Stimulated activated naive CD4-positive, alpha-beta T cell treated with Interleukin-2 at 50 U/mL for 16 hours (primary cell): ENCODE data around the gene PTPN14.

Experiments
- DNase-seq: peaks from one replicate; lab custom pipeline; 2025; lab: John Stamatoyannopoulos, UW

The PTPN14 gene

DNA sequence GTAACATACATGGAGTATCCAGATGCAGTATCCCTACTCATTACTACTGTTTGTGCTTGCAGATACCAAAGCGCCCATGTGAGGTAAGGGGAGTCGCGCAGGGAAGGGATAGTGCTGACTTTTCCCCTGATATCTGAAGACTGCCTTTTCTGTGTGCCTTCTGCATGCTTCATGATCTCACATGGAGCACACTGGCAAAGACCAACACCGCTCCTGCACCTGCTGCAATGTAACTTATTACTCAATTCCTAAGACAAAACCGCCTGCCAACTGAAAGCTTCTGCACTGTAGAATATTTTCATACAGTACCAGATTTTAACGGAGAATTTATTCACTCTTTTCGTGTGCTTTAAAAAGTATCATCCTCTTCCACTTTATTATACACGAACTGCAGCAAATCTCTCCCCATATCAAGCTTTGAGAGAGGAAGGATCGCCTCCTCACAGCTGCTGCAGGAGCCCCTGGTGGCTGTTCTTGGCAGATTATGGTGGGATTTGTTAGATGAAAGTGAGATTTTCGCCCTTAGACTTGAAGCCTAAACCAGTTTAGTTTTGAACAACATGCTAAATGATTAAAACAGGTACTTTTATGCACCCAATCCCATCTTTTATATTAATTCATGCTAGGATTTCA lies 99.1 kb downstream of the PTPN14 start:
- no peak for DNase-seq

DNA sequence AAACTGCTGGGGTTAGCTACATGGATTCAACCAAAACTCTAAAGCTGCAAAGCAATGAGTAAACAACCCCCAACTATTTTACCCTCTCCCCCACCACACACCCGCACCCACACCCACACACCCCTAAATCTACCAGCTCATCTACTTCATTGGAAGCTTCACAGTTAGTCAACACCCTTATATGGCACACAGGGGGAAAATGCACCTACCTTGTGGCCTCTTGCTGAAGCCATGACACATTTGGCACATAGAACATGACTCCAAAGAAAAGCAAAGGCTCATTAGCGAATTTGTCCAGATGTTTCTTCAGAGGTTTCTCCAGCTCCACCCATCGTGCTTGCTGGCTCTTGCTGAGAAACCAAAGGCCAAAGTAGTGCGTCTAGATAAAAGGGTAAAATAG lies 99.8 kb downstream of the PTPN14 start:
- DNase-seq, result peak; percentile 9

DNA sequence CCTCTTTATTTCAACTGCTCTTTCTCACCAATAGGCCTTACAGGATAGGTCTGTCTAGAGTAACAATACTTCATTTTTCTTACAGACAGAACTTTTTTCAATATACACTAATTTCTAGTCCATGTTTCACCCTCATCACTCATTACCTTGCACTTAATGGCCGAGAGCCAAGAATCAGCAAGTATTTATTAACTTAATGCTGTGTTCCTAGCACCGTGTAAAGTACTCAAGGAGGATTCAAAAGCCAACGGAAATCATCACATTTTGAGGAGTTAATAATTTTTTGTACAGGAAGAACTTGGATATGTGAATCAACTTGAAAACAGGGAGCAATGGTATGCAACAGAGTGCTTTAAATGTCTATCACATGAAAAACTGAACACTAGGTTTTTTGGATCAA lies 102.0 kb downstream of the PTPN14 start:
- no peak for DNase-seq

DNA sequence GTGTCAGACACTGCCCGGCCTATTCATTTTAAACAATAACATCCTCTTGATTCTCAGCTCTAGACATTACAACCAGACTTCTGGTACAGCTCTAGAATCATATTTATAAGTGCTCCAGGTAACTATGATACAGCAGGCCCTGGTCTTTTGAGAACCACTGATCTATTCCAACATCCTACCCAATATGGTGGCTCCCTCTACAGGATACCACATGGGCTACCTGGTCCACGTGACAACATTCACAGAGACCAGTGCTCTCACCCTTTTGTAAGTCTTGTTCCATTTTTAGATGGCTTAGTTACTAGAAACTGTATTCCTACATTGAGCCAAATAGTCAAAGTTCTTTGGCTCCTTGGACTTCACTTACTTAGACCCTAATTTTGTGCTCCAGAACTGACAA lies 102.9 kb downstream of the PTPN14 start:
- no peak for DNase-seq

DNA sequence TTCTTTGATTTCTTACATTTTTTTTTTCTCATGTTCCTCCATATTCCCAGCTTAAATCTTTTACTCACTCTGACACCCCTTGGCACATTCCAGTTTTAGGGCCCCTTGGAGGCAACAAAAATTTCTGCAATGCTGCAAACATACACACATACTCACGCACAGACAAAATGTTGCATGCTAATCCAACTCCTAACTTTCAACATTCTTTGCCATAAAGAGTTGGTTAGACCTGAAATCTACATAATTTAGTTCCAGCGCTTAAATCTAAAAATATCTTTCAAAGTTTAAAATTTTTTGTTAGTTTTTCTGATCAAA lies 103.9 kb downstream of the PTPN14 start:
- no peak for DNase-seq

DNA sequence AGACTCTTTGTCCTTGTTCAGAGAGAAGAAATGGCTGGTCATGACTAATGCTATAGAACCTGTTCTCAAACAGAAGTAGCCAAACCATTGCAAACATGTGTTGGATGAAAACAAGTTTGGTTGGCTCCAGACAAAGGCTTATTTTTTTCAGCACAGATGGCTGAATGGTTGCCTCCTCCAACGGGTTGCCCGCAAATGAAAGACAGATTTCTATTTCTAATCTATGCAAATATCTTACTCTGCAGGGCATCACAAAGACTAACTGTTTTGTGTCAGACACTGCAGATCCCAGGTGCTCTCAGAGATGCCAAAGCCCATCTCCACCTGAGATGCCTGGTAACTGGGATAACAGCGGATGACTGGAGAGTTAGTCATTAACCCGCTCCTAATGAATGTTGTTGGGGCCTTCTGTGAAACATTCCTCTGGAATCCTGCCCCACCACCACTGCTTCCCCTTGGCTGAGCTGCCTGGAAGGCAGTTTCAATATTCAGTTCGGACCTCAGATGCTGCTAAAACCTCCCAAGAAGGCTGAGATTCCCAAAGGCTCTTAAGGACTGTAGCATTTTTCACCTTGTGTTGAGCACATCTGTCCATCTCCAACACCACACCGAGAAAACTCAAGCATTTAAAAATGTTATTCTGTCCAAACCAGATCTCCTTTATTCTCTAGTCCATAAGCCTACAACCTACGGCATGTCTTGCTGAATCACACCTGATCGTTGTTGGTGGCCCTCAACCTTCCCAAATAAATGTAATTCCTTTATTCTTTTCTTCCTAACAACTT lies 104.4 kb downstream of the PTPN14 start:
- DNase-seq, result no peak

DNA sequence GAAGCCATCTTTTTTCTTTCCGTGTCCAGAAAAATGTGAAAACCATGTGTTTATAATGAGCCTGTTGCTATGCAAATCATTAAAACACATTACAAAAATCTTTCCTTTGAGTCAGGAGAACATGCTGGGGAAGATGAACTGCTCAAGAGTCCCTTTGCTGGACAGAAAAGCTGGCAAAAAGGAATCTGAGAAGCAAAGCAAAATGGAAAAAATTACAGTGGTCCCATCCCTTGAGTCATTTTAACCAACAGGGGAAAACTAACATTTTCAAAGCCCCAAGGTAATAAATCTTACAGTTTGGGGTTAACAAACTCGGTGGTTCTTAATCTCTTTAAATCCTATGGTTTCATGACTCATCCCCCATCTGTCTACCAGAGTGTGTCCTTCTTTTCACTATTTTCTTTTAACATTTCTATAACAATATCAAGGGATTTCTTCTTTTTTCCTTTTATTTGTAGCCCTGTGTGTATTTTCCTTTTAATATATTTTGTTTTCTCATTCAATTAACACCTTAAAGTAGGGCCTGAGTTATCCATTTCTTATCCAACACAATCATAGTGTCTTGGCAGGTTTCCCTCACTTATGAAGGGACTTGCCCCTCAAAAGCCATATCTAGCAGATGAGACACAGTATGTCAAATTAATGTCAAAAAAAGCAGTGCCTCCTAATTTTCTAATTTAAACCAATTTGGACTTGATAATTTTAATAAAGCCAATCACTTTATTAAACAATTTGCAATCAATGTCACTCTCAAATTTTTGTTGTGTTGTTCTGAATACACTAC lies 105.4 kb downstream of the PTPN14 start:
- no peak for DNase-seq

DNA sequence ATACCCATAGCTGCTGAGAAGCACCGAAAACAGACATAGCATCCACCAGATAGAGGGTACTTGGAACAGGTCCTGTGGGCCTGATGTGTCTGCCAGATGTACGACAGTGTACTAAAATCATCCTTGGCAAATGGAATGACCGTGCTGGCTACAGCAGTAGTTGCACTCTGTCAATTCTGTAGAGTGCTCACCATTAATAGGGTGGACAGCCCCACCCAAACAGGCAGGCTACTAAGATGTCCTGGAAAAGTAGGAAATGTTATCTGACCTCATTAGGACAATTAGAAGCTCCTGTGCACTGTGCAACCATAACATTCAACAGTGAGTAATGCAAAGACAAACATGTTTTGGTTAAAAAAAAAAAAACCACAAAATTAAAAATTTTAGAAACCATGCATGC lies 106.2 kb downstream of the PTPN14 start:
- no peak for DNase-seq

DNA sequence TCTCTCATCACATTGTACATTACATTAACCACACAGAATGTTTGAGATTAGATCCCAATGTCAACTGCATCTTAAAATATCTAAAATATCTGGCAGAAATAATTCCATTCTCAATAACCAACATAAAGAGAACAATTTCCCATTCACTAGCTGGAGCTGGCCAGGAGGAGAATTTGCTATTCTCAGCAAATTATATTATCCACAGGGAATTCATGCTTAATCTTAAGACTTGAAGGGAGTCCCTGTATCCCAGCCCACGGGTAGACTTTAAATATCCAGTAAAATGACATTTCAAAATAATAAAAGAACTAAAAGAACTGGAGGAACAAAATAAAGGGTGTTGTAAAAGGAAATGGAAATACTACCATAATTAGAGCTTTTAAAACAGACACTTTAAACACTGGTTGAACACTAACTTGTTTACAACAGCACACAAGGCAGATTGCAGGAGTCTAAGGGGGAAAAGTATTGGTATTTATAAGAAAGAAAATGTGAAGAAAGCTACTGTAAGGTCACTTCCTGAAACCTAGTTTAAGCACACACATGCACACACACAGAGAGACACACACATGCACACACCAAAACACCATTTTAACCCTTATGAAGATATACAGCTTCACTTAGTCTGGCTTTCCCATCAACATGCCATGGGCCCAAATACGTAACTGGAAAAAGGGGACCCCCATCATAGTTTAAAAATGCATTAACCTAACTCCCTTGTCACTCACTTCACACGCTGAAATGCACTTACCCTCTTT lies 107.0 kb downstream of the PTPN14 start:
- DNase-seq, result no peak

DNA sequence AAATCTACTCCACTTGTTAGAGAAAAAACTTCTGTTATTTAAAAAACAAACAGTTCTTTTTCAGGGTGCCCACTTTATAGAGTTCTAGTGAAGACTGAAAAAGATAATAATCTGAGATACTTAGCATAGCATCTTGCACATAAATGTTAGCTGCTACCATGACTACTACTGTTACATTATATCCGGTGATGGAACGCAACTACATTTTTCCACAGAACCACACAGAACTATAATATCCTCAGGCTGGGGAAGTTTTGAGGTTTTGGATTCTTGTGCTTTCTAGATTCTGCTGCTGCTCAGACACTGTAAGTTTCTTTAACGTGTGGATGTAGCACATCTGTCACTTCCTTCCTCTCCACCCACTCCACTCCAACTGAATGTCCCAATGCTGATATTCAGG lies 110.3 kb downstream of the PTPN14 start:
- DNase-seq, result no peak

DNA sequence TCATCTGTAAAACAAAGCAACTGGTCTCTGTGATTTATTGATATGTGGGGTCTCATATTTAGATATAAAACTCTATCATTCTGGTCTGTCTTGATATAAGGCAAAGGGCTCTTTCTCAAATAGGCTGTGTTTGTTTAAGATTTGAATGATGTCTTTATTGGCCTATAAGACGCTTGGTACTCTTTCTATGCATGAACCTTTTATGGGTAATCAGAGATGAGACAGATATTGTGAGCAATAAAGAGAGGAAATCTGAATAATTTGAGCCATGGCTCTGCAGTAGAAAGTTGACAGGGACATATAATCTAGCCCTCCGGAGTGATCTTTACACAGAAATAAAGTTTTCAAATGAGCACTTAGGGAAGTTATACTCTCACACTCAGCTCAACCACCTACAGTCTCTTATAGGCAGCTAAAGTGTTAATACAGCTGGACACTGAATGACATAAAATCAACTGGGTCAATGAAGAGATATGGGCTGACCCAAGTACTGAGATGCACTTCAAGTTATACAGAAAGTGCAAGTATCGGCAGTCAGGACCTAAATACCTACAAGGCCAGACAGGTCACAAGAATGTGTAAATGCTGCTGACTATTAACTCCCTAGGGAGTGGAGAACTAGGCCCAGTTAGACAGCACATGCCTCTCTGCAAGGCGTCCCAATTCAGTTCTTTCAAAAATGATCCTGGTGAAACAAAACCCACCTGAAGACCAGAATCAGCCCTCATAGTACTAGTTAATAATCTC lies 111.0 kb downstream of the PTPN14 start:
- DNase-seq, result no peak

DNA sequence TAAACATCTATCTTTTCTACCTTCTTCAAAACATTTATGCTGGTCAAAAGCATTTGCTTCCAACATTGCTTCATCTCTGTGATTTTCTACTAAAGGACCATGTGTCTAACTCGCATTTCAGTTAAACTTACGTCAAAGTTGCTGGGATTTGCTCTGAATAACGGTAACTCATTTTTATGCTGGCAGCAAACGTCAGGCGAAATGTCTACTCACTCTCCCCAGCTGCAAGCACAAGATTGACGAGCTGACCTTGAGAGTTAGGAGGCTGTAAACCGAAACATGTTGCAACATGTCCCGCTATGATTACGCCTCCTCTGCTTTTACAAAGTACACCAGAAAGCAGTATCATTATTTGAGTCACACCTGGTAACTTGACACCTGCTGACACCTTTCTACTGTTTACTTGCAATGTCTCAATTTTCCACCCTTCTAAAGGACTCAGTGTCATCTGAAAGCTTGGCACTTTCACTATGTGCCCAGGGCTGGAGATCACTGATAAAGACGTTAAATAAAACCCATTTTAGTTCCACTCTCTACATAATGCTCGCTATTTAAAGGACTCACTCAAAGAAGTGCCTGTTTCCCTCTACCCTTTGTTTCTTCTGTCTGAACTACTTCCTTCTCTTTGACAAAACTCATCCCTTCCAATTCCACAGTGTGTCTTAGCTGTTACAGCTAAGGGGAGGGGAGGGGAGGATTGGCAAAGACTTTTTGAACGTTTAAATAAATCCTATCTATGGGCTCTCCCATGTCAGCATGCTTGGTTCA lies 111.9 kb downstream of the PTPN14 start:
- DNase-seq, result peak; percentile 8

DNA sequence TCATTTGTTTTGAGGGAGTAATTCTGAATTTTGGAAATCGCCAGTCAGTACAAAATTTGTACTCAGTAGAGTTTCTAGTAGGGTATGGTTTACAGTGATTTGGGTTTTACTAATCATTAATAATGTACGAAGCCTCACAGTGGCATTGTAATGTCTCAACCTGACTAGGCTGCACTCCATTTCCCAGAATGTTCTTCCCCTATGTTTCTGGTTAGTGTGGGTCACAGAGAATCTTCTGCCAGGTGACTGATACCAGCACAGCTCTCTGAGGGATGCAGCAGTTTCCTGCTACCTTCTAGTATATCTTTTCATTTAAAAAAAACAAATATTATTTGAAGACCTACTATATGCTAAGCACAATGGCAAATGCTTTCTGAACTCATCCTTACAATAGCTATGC lies 112.9 kb downstream of the PTPN14 start:
- no peak for DNase-seq

DNA sequence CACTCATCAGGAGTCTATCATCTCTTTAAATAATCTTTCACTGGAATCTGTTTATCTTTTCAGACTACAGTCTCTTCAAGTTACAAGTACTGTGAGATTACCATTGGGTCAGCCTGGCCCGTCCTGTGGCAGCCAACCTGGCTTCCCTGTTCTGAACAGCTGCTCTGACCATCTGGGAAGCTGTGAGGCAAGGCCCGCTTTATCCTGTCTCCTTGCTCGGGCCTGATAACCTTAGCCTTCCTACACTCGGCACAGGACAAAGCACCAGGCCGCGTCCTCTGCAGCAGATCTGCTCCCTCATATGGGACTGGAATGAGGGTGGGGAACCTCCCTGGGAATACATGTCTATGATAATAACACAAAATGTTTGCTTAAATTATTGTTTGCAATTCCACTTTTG lies 113.3 kb downstream of the PTPN14 start:
- no peak for DNase-seq

DNA sequence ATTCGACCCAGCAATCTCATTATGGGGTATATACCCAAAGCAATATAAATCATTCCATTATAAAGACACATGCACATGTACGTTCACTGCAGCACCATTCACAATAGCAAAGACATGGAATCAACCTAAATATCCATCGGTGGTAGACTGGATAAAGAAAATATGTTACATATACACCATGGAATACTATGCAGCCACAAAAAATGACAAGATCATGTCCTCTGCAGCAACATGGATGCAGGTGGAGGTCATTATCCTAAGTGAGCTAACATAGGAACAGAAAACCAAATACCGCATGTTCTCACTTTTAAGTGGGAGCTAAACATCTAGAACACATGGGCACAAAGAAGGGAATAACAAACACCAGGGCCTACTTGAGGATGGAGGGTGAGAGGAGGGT lies 115.5 kb downstream of the PTPN14 start:
- no peak for DNase-seq

DNA sequence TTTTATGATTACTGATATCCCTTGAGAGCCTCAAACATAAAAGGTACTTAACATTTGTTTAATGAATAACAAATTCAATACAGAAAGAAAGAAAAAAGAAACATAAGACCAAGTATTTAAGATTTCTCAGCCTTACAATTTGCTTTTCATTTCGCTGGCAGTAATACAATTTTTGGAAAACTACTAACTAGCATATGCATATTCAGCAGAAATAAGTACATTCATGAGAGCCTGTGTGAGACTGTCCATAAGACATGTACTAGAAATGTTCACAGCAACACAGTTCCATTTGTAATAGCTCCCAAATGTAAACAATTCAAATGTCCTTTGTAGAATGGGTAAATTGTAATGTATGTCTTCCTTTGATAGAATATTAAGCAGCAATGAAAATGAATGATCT lies 119.2 kb downstream of the PTPN14 start:
- no peak for DNase-seq

DNA sequence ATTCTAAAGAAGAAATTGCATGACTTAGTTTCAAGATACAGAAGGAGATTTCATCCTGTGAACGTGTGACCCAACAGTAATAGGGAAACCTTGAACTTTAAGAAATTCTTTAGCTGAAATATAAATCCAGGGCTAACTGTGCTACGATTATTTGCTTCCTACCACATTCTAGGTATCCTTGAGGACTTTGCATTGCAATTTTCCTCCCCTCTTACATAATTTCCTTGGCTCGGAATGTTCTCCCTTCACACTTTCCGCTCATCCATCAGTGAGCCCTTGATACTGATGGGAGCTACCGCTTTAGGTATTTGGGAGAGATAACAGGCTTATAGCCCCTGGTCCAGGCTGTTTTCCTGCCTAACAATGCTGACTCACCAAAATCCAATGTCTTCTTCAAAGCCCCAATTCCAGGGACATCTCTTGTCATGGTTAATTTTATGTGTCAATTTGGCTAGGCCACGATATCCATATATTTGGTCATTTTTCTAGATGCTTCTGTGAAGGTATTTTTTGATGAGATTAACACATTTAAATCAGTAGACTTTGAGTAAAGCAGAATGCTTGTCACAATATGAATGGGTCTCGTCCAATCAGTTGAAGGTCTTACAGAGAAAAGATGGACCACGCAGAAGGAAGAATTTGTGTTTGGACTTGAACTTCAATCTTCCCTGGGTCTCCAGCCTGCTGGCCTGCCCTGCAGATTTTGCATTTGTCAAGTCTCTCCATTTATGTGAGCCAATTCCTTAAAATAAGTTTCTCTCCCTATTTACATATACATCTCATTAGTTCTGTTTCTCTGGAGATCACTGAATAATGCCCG lies 121.2 kb downstream of the PTPN14 start:
- DNase-seq, result no peak

DNA sequence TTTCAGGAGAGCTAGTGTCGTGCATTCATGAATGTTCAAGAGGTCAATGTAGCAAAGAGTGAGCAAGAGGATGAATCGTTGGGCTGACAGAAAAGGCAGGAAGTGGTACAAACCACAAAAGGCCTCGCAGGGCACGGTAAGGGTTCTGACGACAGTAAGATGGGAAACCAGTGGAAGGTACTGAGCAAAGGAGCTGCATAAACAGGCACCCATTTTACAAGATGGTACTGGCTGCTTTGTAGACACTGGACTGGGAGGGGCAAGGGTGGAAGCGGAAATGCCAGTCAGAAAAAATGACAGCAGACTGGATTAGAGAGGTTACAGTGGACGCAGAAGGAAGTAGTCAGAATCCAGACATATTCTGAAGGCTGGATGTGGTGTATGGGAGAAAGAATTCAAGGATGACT lies 123.5 kb downstream of the PTPN14 start:
- peak; percentile 29 for DNase-seq

DNA sequence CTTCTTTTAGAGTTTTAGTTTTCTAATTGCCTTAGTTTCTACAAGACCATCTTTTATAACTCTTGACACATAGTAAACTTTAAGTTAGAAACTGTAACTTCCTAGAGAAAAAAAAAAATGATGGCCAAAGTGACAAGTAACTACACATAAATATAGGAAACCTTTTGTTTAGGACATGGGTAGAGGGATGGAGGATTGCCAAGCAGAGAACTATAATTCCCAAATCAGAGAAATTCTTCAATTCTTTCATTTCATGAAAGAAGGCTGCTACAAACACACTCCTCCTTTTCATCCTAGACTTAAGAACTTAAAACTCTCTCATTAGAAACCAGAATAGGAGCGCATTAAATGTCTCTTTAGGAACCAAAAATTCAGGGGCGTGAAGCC lies 125.0 kb downstream of the PTPN14 start:
- DNase-seq, result no peak

DNA sequence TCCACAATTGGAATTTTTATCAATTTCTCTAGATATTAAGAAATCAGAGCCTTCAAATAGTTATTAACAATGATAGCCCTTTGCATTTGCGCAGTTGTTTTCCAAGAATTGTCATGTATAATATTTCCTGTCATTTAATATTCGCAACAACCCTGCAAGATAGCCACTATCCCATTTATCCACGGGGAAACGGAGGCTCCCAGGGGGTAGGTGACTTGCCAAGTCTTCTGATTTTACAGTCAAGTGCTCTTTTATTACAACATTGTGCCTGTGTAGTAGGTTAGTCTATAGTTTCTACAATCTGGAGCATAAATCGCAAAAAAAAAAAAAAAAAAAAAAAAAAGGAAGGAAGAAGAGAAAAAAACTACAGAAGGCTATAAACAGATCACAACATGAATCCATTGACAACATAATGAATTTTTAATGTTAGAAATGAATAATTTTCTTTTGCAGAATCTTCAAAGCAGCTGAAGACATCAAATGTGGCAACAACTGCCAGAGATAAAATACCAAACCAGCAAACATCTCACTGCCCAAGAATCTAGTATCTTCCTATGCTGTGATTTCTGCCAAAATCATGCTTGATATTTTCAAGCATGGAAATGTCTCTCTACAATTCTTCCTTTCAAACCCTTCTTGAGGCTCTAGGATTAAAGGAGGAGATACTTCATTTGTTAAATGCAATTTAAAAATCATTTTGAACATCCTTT lies 125.5 kb downstream of the PTPN14 start:
- no peak for DNase-seq
